NCI-H187 (cell line): ENCODE measurements around the gene BRAF.
"Not testable (repeated sequence)": the region's sequence is repeated elsewhere in the genome, so short reads cannot be mapped to it uniquely, and the experiment has no call there.

ENCODE experiments used
- DNase-seq, 2 experiments: peaks; one replicate each; lab custom pipeline; 2025; lab: John Stamatoyannopoulos, UW

BRAF gene

DNA sequence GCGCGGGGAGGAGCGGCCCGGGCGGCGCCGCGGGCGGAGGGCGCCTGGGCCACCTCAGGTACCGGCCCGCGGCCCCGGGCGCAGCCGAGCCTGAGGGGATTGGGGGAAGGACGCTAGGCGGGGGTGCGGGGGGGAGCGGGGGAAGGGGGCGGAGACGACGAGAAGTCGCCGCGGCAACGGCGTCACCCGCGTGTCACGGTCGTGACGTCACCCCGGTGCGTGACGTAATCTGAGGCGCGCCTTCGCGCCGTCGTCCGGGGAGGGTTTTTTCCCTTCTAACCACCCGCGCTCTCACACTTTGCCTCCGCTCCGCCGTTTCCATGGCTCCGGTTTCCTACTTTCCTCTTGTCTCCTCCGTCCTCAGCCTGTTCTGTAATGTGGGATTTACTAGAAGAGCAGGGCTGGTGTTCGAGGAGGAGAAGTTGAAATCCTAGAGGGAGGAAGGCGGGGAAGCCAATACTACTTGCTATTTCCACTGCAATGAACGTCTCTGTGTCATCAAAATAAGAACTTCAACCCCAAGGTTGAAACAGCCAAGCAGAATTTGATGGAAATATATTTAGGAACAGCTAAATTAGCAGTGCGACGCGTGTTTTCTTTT, at the start of gene BRAF:
Gene BRAF (minus strand): TSS at position 109 of the 601 bp plus-strand sequence. CDS start 226 bp downstream, outside the sequence.
- DNase-seq = peak; percentile 88 to 94

DNA sequence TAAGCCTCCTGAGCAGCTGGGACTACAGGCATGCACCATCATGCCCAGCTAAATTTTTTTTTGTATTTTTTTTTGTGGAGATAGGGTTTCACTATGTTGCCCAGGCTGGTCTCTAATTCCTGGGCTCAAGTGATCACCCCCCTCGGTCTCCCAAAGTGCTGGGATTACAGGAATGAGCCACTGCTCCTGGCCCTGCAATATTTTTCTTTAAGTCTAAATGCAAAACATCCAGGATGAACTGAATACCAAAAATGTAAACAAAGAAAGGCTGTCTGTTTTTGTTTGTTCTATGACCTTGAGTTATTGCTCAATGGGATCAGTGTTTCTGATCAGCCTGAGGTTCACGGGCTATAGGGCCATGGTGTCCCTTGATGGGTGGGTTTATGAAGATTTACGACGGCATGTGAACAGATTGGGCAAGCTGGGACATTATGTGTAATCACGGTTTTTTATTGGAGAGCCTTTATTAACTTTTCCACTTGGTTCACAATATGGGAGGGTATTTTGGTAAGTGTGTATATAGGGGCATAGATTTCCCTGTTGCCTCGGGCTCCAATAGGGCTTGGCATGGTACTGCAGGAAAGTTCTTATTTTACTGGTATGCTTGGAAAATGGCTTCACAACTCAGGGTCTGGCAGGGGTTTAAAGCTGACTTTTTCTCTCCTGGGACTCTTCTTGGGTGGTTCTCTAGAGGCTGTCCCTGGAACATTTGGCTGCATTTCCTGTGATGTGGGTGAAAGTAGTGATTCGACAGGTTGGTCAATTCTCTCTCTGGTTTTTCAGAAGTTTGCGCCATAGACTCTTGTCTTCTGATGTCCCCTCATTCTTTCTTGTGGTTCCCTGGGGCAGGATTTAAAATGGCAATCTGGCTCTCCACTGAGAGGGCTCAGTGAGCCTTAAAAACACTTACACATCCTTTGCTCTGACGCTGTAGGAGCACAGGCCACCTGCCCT, 48.4 kb upstream of the BRAF start:
- no peak for DNase-seq

DNA sequence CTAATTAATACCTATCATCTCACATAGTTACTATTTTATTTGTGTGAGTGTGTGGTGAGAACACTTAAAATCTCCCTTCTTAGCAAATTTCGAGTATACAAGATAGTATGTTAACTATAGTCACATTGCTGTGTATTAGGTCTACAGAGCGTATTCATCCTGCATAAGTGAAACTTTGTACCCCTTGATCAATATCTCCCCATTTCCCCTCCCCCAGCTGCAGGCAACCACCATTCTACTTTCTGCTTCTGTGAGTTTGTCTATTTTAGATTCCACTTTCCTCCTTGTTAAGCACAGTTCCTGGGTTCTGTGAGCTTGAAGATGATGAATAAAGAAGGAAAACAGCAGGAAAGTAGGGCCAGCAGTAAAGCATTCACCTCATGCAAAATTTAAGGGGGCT, 47.6 kb upstream of the BRAF start:
- no peak for DNase-seq

DNA sequence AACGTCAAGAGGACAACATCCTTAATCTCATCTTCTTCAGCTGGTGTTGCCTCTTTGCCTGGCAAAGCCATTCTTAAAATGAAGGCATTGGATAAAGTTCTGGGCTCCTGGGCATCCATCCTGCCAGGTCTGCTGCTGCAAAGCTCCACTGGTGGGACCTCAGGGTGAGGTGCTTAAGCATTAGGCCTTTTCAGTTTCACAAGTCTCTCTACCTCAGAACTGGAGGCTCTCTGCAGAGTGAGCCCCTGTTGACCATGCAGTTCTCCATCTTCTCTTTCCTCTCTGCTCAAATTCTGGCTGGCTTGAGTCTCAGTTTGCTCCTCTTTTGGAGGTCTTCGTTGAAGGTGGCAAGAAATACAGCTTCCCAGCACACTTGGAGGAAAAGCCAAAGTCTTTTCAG, 42.7 kb upstream of the BRAF start:
- DNase-seq = no peak

DNA sequence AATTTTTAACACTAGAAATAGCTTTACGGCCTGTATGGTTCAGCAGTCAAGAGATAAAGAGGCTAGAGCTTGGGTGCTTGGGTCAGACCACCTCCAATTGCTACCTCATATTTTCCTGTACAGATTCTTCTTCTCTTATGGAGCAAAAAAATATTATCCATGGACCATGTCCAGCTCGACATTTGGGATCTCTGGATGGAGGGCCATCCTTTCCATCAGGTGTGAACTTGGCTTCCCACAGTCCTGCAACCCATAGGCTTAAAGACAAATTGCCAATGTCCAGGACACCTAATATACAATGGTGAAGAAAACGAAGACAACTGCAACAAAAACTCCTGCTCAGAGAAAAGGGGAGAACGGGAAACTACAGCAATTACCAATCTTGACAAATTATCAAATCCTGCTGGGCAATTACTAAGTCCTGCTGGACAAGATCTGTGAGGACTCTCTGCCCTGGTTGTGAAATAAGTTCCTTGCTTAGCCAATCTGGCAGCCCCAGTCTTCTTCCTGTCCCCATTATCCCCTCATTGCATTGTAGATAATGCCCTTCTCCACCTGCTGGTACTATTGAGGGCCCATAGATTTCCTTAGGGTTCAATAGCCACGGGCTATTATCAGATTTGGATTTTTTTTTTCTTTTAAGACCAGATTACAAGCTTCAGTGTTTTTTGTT, 42.0 kb upstream of the BRAF start:
- DNase-seq = no peak

DNA sequence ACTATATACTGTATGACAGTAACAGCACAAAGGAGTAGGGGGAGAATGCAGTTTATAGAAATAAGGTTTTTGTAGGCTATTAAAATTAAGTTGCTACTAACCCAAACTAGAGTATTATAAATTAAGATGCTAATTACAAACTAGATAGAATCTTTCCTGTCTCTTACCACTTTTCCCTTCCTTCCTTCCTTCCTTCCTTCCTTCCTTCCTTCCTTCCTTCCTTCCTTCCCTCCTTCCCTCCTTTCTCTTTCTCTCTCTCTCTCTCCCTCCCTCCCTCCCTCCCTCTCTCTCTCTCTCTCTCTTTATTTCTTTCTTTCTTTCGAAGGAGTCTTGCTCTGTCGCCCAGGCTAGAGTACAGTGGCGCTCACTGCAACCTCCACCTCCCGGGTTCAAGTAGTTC, 36.4 kb upstream of the BRAF start:
- DNase-seq = no peak

DNA sequence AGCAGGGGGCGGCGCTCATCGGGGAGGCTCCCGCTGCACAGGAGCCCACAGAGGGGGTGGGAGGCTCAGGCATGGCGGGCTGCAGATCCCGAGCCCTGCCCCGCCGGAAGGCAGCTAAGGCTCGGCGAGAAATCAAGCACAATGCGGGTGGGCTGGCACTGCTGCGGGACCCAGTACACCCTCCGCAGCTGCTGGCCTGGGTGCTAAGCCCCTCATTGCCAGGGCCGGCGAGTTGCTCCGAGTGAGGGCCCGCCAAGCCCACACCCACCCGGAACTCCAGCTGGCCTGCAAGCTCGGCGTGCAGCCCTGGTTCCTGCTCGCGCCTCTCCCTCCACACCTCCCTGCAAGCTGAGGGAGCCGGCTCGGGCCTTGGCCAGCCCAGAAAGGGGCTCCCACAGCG, 32.3 kb upstream of the BRAF start:
- DNase-seq = not testable (repeated sequence)

DNA sequence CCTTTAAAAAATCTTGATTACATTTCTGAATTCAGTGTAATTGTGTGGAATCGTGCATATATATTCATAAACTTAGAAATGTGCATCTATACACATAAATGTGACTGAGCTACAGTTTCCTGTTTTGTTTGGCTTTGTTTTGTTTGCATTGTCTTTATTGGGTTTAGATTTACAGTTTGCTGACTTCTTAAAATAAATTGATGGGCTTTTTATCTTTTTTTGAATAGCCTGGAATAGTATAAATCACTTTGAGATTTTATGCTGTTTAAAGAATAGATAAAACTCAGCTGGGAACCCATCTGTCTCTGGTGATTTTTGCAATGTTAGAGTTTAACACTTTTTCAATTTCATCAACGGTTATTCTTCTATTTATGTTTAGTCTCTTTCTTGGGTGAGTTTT, 21.2 kb upstream of the BRAF start:
- no peak for DNase-seq

DNA sequence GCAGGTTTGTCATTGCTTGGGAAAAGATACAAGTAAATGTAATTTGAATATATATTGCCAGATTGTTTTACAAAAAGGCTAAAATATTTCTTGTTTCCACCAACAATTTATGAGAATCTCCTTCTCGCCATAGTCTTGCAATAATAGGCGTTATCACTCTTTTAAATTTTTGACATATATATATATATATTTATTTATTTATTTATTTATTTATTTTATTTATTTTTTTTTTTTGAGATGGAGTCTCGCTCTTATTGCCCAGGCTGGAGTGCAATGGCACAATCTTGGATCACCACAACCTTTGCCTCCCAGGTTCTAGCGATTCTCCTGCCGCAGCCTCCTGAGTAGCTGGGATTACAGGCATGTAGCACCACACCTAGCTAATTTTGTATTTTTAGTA, 17.5 kb upstream of the BRAF start:
- DNase-seq = not testable (repeated sequence)

DNA sequence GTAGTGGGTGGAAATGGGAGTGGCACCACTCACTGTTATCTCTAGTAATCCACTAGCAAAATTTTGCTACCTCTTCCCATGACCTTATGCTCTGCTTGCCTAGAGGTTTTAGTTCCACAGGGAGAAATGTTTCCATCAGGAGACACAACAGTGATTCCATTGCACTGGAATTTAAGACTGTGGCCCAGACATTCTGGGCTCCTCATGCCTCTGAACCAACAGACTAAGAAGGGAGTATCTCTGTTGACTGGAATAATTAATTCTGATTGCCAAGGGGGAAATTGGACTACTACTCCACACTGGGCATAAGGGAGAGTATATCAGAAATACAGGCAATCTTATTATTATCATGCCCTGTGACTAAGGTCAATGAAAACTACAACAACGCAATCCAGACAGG, 16.2 kb upstream of the BRAF start:
- DNase-seq = no peak

DNA sequence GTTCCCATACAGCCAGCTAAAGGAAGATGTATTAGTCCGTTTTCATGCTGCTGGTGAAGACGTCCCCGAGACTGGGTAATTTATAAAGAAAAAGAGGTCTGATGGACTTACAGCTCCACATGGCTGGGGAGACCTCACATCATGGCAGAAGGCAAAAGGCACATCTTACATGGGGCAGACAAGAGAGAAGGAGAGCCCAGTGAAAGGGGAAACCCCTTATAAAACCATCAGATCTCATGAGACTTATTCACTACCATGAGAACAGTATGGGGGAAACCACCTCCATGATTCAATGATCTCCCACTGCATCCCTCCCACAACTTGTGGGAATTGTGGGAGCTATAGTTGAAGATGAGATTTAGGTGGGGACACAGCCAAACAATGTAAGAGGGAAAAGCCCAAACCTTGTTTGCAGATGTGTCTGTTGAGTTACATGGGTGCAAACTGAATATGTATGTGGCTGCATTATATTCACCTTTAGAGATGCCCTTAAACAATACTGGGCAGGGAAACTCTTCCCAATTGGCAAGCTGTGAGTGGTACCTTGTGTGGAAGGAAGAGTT, 13.1 kb upstream of the BRAF start:
- DNase-seq = no peak

DNA sequence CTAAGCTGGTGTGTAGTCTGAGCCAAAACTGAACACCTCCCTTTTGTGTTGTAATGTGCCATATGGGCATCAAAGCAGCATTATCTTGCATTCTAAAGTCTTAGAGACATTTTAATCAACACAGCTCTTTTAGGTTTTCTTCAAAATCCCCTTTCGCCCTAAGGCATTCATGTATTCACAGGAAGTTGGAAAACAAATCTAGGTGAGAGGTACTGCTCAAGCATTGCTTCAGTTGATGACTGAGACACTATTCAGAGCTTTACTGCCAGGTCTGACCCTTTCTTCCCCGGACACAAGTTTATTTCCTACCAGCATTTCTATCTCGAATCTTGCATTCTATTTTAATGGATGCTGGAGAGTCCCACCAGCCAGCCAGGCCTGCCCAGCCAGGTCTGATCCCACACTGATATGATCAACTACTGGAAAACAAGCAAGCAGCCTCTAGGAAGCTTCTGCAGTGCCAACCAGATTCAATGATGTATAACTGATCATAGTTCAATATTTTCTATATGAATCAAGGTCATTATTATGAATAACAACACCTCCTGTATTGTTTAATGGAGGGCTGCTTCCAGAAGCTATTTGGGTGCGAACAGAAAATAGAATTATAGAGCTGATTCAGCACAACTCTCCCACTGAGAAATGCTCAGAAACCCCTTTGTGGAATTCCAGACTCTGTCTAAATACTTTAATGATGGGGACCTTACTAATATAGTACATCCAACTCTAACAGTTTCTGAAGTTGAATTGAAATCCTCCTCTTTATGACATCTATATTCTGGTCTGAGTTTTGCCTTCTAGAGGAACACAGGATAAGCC, 4.0 kb upstream of the BRAF start:
- DNase-seq = no peak

DNA sequence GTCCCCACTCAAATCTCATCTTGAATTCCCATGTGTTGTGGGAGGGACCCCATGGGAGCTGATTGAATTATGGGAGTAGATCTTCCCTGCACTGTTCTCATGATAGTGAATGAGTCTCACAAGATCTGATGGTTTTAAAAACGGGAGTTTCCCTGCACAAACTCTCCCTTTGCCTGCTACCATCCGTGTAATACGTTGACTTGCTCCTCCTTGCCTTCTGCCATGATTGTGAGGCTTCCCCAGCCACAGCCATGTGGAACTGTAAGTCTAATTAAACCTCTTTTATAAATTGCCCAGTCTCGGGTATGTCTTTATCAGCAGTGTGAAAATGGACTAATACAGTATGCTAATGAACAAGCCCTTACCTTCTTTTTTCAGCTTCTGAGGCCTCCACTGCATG, 3.2 kb upstream of the BRAF start:
- not testable (repeated sequence) for DNase-seq

DNA sequence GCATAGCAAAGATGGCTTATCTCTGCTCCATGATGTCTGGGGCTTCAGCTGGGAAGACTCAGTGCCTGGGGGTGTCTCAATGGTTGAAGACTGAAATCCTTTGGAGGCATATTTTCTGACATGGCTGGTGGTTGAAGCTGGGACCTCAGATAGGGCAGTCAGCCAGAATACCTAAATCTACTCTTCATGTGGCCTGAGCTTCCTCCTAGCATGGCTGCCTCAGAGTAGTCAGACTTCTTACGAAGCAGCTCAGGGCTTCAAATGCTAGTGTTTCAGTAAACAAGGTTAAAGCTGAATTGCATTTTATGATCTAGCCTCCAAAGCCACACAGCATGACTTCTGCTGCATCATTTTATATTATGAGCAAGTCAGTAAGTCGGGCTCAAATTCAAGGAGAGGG, 2.6 kb upstream of the BRAF start:
- DNase-seq = no peak

DNA sequence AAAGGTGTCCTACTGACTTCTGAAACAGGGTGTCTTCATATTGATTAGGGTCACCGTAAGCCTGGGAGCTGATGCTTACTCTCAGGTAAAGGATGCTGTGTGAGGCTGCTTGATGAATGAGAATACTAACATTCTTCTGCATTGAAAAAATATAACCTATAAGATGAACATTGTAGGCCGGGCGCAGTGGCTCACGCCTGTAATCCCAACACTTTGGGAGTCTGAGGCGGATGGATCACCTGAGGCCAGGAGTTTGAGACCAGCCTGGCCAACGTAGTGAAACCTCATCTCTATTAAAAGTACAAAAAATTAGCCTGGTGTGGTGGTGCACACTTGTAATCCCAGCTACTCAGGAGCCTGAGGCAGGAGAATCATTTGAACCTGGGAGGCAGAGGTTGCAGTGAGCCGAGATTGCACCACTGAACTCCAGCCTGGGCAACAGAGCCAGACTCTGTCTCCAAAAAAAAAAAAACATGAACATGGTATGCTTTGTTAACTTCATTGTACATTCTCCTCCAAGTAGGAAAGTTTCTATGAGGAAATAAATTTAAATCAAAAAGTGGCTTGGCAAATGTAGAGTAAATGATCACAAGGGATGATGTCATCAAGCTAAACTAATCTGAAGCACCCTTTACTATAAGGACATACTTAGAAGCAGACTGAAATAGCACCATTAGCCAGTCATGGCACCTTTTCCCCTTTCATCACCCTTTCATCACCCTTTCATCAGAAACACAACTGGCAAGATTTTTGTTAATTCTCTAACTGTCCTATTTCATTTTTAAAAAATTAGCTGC, 1.5 kb upstream of the BRAF start:
- no peak for DNase-seq

DNA sequence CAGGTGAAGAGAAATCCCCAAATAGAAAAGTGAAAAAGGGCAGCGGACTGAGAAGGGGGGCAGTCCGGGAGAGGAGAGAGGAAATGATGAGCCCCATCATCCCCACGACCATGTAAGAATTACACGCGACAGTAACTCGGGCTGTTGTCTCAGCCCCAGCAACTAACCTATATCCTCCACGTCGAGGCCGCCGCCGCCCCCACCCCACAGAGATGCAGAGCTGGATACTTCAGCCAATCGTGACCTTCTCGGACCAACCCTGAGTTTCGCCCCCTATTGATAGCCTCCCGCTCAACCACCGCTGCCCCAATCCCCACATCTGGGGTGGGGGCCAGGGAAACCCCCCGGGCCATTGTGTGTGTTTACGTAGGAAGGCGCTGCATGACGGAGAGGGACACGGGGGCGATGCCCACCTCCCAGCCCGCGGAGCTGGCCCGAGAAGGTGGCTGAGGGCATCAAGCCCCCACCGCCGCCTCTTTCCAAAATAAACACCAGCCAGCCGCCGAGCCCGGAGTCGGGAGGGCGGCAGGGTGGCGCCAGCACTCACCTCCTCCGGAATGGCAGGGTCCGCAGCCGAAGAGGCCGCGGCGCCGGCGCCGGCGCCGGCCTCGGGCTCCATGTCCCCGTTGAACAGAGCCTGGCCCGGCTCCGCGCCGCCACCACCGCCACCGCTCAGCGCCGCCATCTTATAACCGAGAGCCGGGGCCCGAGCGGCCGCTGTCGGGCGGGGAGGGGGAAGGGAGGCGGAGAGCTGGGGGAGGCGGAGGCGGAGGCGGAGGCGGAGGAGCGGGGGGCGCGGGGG, 509 bp downstream of the BRAF start:
- peak; percentile 68 to 69 for DNase-seq

DNA sequence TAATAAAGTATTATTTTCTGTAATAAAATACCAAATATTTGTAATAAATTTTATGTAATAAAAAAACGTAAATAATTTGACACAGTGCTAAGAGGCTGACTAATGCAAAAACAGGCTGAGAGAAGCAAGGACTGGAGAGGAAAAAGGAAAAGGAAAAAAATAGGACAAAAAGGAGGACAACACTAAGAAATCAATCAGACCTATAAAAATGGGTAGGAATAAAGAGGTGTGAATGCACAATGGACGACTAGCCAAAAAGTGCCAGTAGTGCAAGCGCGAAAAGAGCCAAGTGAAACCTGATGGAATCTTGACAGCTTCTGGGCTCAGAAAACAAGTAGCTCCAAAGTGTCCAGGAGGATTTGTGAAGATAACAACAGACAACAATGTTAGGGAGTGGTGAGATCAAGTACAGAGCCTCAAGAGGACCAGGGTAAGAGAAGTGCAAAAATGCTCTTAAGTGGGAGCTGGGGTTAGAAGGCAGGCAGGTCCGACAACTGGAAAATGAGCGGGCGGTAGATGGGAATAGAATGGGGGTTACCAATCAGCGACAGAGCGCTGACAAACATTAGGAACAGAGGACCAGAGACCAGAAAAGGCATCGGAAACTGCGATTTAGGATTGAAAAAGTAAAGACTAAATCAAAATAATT, 1.2 kb downstream of the BRAF start:
- DNase-seq = no peak

DNA sequence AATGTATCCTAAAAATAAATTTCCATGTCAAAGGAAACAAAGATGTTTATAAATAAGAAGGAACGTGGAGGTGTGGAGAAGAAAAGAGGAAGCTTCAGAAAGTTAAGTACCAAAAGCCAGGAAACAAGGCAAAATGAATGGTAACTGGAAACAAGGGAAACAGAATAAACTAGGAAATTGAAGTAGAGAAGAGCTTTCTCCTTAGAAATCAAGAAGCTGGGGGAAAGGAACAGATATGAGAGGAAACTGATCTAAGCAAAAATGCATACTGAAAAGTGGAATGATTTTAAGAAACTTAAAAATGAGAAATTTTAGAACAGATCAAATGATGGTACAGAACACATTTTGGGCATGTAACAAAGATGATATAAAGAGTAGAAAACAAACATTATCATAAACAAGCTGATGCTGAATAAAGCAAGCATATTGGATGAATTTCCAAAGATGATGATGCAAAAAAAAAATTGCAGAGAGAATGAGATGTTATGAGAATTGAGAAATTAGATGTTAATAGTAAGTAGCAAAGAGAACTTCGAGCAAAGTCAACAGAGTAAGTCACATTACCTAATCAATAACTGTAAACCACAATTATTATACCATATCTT, 1.9 kb downstream of the BRAF start:
- no peak for DNase-seq

DNA sequence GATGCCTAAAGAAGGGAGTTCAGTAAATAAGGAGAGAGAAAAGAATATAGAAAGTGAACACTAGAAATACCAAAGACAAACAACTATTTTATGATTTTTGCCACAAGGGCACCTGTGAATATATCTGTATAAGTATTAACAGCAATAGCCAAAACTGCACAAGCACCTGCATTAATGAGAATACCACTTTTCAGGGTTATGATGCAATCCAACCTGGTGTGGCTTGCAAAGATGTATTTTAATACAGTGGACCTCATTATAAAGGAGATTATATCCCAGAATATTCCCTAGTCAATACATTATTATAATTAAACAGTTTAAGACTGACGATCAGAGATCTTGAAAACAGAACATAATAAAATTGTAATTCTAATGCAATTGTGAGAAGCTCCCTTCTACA, 4.0 kb downstream of the BRAF start:
- no peak for DNase-seq
